HepG2 (cell line): ENCODE data around the gene TEX48.

Experiments used
- ARID2 ChIP-seq: sonication (generic); formaldehyde crosslinking; IDR thresholded peaks from 2 replicates; pipeline ENCODE4 v1.8.1; 2022; ENCODE audit warnings: mild to moderate bottlenecking, missing genetic modification reagents, borderline replicate concordance
- IKZF1 ChIP-seq: fragments of 450-650 bp; IDR thresholded peaks from 2 replicates; pipeline ENCODE4 v1.7.1; 2016
- NCOA5 ChIP-seq: sonication (generic); formaldehyde crosslinking; IDR thresholded peaks from 2 replicates; pipeline ENCODE4 v1.4.0; 2020; ENCODE audit warnings: missing genetic modification reagents
- SETDB1 ChIP-seq: sonication (generic); formaldehyde crosslinking; IDR thresholded peaks from 2 replicates; pipeline ENCODE4 v1.5.1; 2020; ENCODE audit warnings: missing genetic modification reagents, mild to moderate bottlenecking, borderline replicate concordance
- SIN3A ChIP-seq: IDR thresholded peaks from 2 replicates; pipeline ENCODE4 v1.6.1; 2011; ENCODE audit warnings: low read depth, mild to moderate bottlenecking, control low read depth, low read length, borderline replicate concordance
- SMAD3 ChIP-seq: sonication (generic); formaldehyde crosslinking; IDR thresholded peaks from 2 replicates; pipeline ENCODE4 v1.4.0; 2020; ENCODE audit warnings: missing genetic modification reagents
- ZFAT ChIP-seq: sonication (generic); formaldehyde crosslinking; conservative IDR thresholded peaks from 2 replicates; pipeline ENCODE4 v1.8.1; 2023; ENCODE audit warnings: missing genetic modification reagents, inconsistent platforms
- ZNF510 ChIP-seq: sonication (generic); formaldehyde crosslinking; IDR thresholded peaks from 2 replicates; pipeline ENCODE4 v1.4.0; 2020; ENCODE audit warnings: low read depth, mild to moderate bottlenecking, missing genetic modification reagents
- ZNF781 ChIP-seq: sonication (generic); formaldehyde crosslinking; IDR thresholded peaks from 2 replicates; pipeline ENCODE4 v1.5.1; 2020; ENCODE audit warnings: borderline replicate concordance, mild to moderate bottlenecking, missing genetic modification reagents; ENCODE audit errors: not compliant biosample characterization
- TF ChIP-seq, protein P1 (sequence below), 2 experiments: sonication (generic) in 1 of 2; formaldehyde crosslinking in 1 of 2; IDR thresholded peaks; 2 replicates each; pipeline versions ENCODE4 v1.4.0 to v1.6.1; 2018 to 2020; ENCODE audit warnings: missing genetic modification reagents in 2 of 2, borderline replicate concordance in 1 of 2, low read depth in 1 of 2, mild to moderate bottlenecking in 1 of 2, missing biosample characterization in 1 of 2
- TF ChIP-seq, protein P2 (sequence below): sonication (generic); formaldehyde crosslinking; conservative IDR thresholded peaks from 2 replicates; pipeline ENCODE4 v1.8.1; 2023; ENCODE audit warnings: missing genetic modification reagents
- TF ChIP-seq, protein P3 (sequence below): sonication (generic); formaldehyde crosslinking; IDR thresholded peaks from 2 replicates; pipeline ENCODE4 v1.4.0; 2020; ENCODE audit warnings: missing genetic modification reagents, borderline replicate concordance

DNA sequence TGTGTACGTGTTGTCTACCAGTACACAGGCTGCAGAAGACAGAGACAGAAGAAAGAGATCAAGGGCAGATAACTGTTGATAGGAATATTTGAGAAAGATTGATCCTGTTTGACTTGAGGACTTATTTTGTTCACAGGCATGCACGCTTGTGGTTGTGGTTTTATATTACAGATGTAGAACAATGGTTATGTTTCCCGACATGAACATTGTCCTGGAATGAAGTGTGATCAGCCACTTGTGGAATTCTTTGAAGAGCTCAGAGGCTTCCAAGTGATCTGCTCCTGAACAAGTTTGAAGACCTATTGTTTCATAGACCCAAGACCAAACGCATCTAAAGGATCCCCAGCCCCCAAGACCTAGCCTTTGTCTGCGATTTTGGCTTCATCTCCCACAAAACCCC lies 38.1 kb downstream of the TEX48 start:
- TF ChIP-seq ZNF510 (CRISPR knock-in tag), result no peak
- no peak for TF ChIP-seq IKZF1
- TF ChIP-seq, protein P1, sequence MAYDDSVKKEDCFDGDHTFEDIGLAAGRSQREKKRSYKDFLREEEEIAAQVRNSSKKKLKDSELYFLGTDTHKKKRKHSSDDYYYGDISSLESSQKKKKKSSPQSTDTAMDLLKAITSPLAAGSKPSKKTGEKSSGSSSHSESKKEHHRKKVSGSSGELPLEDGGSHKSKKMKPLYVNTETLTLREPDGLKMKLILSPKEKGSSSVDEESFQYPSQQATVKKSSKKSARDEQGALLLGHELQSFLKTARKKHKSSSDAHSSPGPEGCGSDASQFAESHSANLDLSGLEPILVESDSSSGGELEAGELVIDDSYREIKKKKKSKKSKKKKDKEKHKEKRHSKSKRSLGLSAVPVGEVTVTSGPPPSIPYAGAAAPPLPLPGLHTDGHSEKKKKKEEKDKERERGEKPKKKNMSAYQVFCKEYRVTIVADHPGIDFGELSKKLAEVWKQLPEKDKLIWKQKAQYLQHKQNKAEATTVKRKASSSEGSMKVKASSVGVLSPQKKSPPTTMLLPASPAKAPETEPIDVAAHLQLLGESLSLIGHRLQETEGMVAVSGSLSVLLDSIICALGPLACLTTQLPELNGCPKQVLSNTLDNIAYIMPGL (CRISPR knock-in tag; IDR thresholded peaks at IDR 0.05; ENCODE audit: borderline replicate concordance in 1 of 2, low read depth in 1 of 2), result no peak
- no peak for TF ChIP-seq SMAD3 (CRISPR knock-in tag)
- TF ChIP-seq NCOA5 (CRISPR knock-in tag), result no peak
- no peak for TF ChIP-seq SIN3A
- TF ChIP-seq, protein P2, sequence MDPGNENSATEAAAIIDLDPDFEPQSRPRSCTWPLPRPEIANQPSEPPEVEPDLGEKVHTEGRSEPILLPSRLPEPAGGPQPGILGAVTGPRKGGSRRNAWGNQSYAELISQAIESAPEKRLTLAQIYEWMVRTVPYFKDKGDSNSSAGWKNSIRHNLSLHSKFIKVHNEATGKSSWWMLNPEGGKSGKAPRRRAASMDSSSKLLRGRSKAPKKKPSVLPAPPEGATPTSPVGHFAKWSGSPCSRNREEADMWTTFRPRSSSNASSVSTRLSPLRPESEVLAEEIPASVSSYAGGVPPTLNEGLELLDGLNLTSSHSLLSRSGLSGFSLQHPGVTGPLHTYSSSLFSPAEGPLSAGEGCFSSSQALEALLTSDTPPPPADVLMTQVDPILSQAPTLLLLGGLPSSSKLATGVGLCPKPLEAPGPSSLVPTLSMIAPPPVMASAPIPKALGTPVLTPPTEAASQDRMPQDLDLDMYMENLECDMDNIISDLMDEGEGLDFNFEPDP, result no peak
- TF ChIP-seq SETDB1 (CRISPR knock-in tag), result no peak
- TF ChIP-seq ARID2, result no peak
- TF ChIP-seq, protein P3, sequence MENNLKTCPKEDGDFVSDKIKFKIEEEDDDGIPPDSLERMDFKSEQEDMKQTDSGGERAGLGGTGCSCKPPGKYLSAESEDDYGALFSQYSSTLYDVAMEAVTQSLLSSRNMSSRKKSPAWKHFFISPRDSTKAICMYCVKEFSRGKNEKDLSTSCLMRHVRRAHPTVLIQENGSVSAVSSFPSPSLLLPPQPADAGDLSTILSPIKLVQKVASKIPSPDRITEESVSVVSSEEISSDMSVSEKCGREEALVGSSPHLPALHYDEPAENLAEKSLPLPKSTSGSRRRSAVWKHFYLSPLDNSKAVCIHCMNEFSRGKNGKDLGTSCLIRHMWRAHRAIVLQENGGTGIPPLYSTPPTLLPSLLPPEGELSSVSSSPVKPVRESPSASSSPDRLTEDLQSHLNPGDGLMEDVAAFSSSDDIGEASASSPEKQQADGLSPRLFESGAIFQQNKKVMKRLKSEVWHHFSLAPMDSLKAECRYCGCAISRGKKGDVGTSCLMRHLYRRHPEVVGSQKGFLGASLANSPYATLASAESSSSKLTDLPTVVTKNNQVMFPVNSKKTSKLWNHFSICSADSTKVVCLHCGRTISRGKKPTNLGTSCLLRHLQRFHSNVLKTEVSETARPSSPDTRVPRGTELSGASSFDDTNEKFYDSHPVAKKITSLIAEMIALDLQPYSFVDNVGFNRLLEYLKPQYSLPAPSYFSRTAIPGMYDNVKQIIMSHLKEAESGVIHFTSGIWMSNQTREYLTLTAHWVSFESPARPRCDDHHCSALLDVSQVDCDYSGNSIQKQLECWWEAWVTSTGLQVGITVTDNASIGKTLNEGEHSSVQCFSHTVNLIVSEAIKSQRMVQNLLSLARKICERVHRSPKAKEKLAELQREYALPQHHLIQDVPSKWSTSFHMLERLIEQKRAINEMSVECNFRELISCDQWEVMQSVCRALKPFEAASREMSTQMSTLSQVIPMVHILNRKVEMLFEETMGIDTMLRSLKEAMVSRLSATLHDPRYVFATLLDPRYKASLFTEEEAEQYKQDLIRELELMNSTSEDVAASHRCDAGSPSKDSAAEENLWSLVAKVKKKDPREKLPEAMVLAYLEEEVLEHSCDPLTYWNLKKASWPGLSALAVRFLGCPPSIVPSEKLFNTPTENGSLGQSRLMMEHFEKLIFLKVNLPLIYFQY (CRISPR knock-in tag), result no peak
- no peak for TF ChIP-seq ZNF781 (CRISPR knock-in tag)
- TF ChIP-seq ZFAT (CRISPR knock-in tag), result no peak
